Measurements from ENCODE around the gene LYRM4. TPM values are rescaled to one million over a fixed set of nuclear protein-coding genes. Genes with fewer than 3 reads are reported as not detected.
A peak's percentile ranks its signal among the peaks of the same experiment; 100 is the strongest.

Gene LYRM4
- total RNA-seq, 1 donor from 2014 or later, result 28.5 TPM

DNA sequence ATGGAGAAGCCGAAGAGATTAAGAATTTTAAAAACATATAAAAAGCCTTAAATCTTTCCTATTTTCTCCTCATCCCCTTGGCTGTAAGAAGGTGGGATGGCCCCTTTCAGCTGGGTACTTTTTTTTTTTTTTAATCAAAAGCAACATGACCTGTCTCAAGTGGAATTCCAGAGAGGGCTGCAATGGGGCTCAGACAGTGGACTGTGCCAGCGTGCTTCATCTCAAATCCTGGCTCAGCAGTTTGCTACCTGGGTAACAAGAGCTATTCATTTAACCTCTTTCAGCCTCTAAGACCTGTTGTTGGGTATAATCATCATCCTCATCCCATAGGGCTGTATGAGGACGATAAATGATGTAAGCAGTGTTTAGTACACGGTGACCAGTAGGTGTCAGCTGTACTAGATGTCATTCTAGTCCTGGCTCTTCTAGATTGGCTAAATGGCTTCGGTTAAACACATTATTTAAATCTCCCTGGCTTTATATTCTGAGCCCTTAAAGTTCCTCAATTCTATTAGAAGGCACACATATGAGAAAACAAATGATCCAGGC, 182.6 kb downstream of the LYRM4 start:
- intact Hi-C loops (cut with micrococcal nuclease), result loop anchor here (10.0 kb wide), 1 partner anchor 307 kb away; no protein-coding TSS in a partner anchor
- H3K27me3 ChIP-seq (ENCODE audit: low read depth), result no peaks in the 10 kb centered on the region
- peaks cover 3% of the 10 kb centered on the region for H3K4me1 ChIP-seq
- H3K9me3 ChIP-seq (replicated peaks), result no peaks in the 10 kb centered on the region
- H3K4me3 ChIP-seq, result no peak overlapping the region
- H3K27ac ChIP-seq (replicated peaks), result no peak overlapping the region
- DNase-seq, result no peak
- TF ChIP-seq, protein P1, sequence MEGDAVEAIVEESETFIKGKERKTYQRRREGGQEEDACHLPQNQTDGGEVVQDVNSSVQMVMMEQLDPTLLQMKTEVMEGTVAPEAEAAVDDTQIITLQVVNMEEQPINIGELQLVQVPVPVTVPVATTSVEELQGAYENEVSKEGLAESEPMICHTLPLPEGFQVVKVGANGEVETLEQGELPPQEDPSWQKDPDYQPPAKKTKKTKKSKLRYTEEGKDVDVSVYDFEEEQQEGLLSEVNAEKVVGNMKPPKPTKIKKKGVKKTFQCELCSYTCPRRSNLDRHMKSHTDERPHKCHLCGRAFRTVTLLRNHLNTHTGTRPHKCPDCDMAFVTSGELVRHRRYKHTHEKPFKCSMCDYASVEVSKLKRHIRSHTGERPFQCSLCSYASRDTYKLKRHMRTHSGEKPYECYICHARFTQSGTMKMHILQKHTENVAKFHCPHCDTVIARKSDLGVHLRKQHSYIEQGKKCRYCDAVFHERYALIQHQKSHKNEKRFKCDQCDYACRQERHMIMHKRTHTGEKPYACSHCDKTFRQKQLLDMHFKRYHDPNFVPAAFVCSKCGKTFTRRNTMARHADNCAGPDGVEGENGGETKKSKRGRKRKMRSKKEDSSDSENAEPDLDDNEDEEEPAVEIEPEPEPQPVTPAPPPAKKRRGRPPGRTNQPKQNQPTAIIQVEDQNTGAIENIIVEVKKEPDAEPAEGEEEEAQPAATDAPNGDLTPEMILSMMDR (IDR thresholded peaks at IDR 0.05; ENCODE audit: borderline replicate concordance), result peak; percentile 54
- no peaks in the 10 kb centered on the region for H3K36me3 ChIP-seq

DNA sequence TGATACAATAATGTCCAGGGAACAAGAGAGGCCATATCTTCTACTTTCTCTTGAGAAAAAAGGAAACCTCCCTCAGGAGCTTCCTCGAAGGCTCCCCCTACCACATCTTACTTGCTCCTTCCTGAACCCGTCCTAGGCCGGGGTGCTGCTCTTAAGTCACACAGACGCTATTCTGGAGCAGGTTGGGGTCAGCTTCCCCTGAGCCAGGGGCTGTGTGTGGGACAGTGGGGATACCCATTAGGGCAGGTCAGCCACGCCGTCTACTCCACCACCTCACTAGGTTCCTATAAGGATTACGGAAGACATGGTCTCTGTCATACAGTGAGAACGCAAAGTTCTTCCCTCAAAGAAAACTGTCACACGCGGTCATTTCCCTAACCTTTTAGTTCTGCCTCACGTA, 183.8 kb downstream of the LYRM4 start:
- Histone ChIP-seq H3K36me3 (no peaks in the 10 kb centered on the region), H3K27me3 (ENCODE audit: low read depth) (no peaks in the 10 kb centered on the region), H3K4me1 (peaks cover 3% of the 10 kb centered on the region), H3K9me3 (replicated peaks) (no peaks in the 10 kb centered on the region), H3K27ac (replicated peaks) (no peak overlapping the region), H3K4me3 (no peak overlapping the region)
- no peak for DNase-seq
- intact Hi-C loops (cut with micrococcal nuclease), result loop anchor here (10.0 kb wide), 1 partner anchor 308 kb away; no protein-coding TSS in a partner anchor
- TF ChIP-seq, protein P1 (IDR thresholded peaks at IDR 0.05; ENCODE audit: borderline replicate concordance), result no peak

DNA sequence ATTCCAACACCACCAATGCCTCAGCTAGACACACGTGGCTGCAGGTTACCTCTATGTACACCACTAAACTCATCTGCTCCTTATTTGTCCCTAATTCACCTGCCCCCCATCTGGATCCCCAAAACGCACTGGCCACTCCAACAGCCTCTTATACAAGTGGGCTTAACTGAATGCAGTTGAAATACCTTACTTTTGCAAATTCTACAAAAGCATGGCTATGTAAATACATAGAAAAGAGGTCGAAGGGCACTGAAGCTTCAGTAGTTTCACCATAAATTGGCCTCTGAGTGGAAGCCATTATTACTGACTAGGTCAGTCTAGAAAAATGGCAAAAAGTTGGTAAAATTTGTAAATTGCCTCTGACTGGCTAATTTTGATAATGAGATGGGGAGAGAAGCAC, 186.8 kb downstream of the LYRM4 start:
- intact Hi-C loops (cut with micrococcal nuclease), result loop anchor here (10.0 kb wide), 1 partner anchor 311 kb away; no protein-coding TSS in a partner anchor

DNA sequence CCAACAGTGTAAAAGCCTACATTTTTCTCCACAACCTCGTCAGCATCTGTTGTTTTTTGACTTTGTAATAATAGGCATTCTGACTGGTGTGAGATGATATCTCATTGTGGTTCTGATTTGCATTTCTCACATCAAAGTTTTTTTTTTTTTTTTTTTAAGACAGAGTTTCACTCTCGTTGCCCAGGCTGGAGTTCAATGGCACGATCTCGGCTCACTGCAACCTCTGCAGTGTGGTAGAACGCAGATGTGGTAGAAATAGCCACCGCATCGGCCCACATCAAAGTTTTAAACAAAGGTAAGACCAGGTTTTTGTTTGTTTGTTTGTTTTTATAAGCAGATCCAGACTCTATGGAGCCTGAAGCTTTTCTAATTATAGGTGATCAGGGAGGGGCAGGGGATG, 188.3 kb downstream of the LYRM4 start:
- TF ChIP-seq, protein P1 (IDR thresholded peaks at IDR 0.05; ENCODE audit: borderline replicate concordance), result no peak
- H3K4me1 ChIP-seq, result no peaks in the 10 kb centered on the region
- no peak overlapping the region for H3K4me3 ChIP-seq
- no peak overlapping the region for H3K27ac ChIP-seq (replicated peaks)
- H3K9me3 ChIP-seq (replicated peaks), result peaks cover 3% of the 10 kb centered on the region
- intact Hi-C loops (cut with micrococcal nuclease), result loop anchor here (10.0 kb wide), 1 partner anchor 312 kb away; no protein-coding TSS in a partner anchor
- no peaks in the 10 kb centered on the region for H3K36me3 ChIP-seq
- no peaks in the 10 kb centered on the region for H3K27me3 ChIP-seq (ENCODE audit: low read depth)
- no peak for DNase-seq

More for the DNA sequence above, 186.8 kb downstream of the LYRM4 start:
- H3K4me1 ChIP-seq, result peaks cover 3% of the 10 kb centered on the region
- H3K9me3 ChIP-seq (replicated peaks), result no peaks in the 10 kb centered on the region
- no peaks in the 10 kb centered on the region for H3K27me3 ChIP-seq (ENCODE audit: low read depth)
- DNase-seq, result no peak
- TF ChIP-seq, protein P1 (IDR thresholded peaks at IDR 0.05; ENCODE audit: borderline replicate concordance), result no peak
- no peak overlapping the region for H3K27ac ChIP-seq (replicated peaks)
- no peaks in the 10 kb centered on the region for H3K36me3 ChIP-seq
- H3K4me3 ChIP-seq, result no peak overlapping the region

DNA sequence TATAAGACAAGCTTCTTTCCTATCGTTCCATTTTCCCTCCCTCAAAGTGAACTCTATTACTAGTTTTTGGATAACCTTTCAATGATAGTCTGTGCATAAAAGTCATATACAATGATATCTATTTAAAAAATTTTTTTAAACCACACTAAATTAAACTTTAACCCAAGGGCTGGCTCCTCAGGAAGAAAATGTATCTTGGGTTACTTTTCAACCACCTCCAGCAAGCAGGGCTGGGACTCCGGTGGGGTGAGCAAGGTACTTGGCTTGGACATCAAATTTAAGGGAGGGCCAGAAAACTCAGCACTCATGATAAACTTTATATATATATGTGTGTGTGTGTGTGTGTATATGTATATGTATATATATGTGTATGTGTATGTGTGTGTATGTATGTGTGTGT, 189.5 kb downstream of the LYRM4 start:
- intact Hi-C loops (cut with micrococcal nuclease), result loop anchor here (10.0 kb wide), 1 partner anchor 314 kb away; no protein-coding TSS in a partner anchor
- no peak overlapping the region for H3K4me3 ChIP-seq
- TF ChIP-seq, protein P1 (IDR thresholded peaks at IDR 0.05; ENCODE audit: borderline replicate concordance), result no peak
- H3K36me3 ChIP-seq, result no peaks in the 10 kb centered on the region
- H3K27me3 ChIP-seq (ENCODE audit: low read depth), result no peaks in the 10 kb centered on the region
- H3K9me3 ChIP-seq (replicated peaks), result peaks cover 10% of the 10 kb centered on the region
- H3K27ac ChIP-seq (replicated peaks), result no peak overlapping the region
- H3K4me1 ChIP-seq, result no peaks in the 10 kb centered on the region
- DNase-seq, result no peak

Data from left ventricle myocardium inferior (tissue), 1 donor.